ENCODE data around the gene GRAMD2B.

Gene GRAMD2B

GRCh38 chr5:126460459-126460858, 37.2 kb downstream of the GRAMD2B start:
- no peak for TF ChIP-seq EZH2phosphoT487 (IDR thresholded peaks at IDR 0.05; ENCODE audit: borderline replicate concordance)
- no peak for TF ChIP-seq CTCF (conservative IDR thresholded peaks at IDR 0.05; ENCODE audit: low read length)
- no peaks in the 10 kb centered on the region for H3K9me2 ChIP-seq (replicated peaks; ENCODE audit: low read depth, low read length)
- no peaks in the 10 kb centered on the region for H3K27me3 ChIP-seq (ENCODE audit: insufficient read depth, low read length, poor library complexity, severe bottlenecking)
- no peak overlapping the region for H3K4me2 ChIP-seq (ENCODE audit: low read depth, low read length, poor library complexity, severe bottlenecking)
- H4K20me1 ChIP-seq (ENCODE audit: insufficient read depth, low read length, poor library complexity, severe bottlenecking): no peaks in the 10 kb centered on the region
- no peaks in the 10 kb centered on the region for H3F3A ChIP-seq (ENCODE audit: low read depth)
- no peaks in the 10 kb centered on the region for H3K36me3 ChIP-seq (ENCODE audit: insufficient read depth, low read length)
- no peak overlapping the region for H2AFZ ChIP-seq (ENCODE audit: low read length)
- no peak overlapping the region for H3K9ac ChIP-seq (ENCODE audit: low read depth, low read length, poor library complexity, severe bottlenecking)
- H3K79me2 ChIP-seq (ENCODE audit: insufficient read depth, low read length): no peaks in the 10 kb centered on the region
- no peak overlapping the region for H3K4me3 ChIP-seq (ENCODE audit: low read length, poor library complexity, severe bottlenecking)
- H3K9me3 ChIP-seq (ENCODE audit: insufficient read depth, low read depth, low read length): no peaks in the 10 kb centered on the region
- H3K4me1 ChIP-seq (ENCODE audit: insufficient read depth, low read length, poor library complexity, severe bottlenecking): no peaks in the 10 kb centered on the region

GRCh38 chr5:126460977-126461376, 37.8 kb downstream of the GRAMD2B start:
- H2AFZ ChIP-seq (ENCODE audit: low read length): no peak overlapping the region
- H3K4me2 ChIP-seq (ENCODE audit: low read depth, low read length, poor library complexity, severe bottlenecking): no peak overlapping the region
- no peaks in the 10 kb centered on the region for H3K27me3 ChIP-seq (ENCODE audit: insufficient read depth, low read length, poor library complexity, severe bottlenecking)
- H3K9me3 ChIP-seq (ENCODE audit: insufficient read depth, low read depth, low read length): no peaks in the 10 kb centered on the region
- TF ChIP-seq CTCF (conservative IDR thresholded peaks at IDR 0.05; ENCODE audit: low read length): no peak
- no peaks in the 10 kb centered on the region for H4K20me1 ChIP-seq (ENCODE audit: insufficient read depth, low read length, poor library complexity, severe bottlenecking)
- H3K4me3 ChIP-seq (ENCODE audit: low read length, poor library complexity, severe bottlenecking): no peak overlapping the region
- H3K9me2 ChIP-seq (replicated peaks; ENCODE audit: low read depth, low read length): no peaks in the 10 kb centered on the region
- H3K4me1 ChIP-seq (ENCODE audit: insufficient read depth, low read length, poor library complexity, severe bottlenecking): no peaks in the 10 kb centered on the region
- H3F3A ChIP-seq (ENCODE audit: low read depth): no peaks in the 10 kb centered on the region
- H3K9ac ChIP-seq (ENCODE audit: low read depth, low read length, poor library complexity, severe bottlenecking): no peak overlapping the region
- H3K79me2 ChIP-seq (ENCODE audit: insufficient read depth, low read length): no peaks in the 10 kb centered on the region
- no peaks in the 10 kb centered on the region for H3K36me3 ChIP-seq (ENCODE audit: insufficient read depth, low read length)

GRCh38 chr5:126461838-126462237, 38.6 kb downstream of the GRAMD2B start:
- Histone ChIP-seq H3K27me3 (ENCODE audit: insufficient read depth, low read length, poor library complexity, severe bottlenecking) (no peaks in the 10 kb centered on the region), H3K9me2 (replicated peaks; ENCODE audit: low read depth, low read length) (no peaks in the 10 kb centered on the region), H3K36me3 (ENCODE audit: insufficient read depth, low read length) (no peaks in the 10 kb centered on the region), H3K4me1 (ENCODE audit: insufficient read depth, low read length, poor library complexity, severe bottlenecking) (no peaks in the 10 kb centered on the region), H2AFZ (ENCODE audit: low read length) (no peak overlapping the region), H3K4me2 (ENCODE audit: low read depth, low read length, poor library complexity, severe bottlenecking) (no peak overlapping the region), H3K4me3 (ENCODE audit: low read length, poor library complexity, severe bottlenecking) (no peak overlapping the region), H3K9ac (ENCODE audit: low read depth, low read length, poor library complexity, severe bottlenecking) (no peak overlapping the region), H3K79me2 (ENCODE audit: insufficient read depth, low read length) (no peaks in the 10 kb centered on the region), H3K9me3 (ENCODE audit: insufficient read depth, low read depth, low read length) (no peaks in the 10 kb centered on the region), H3F3A (ENCODE audit: low read depth) (no peaks in the 10 kb centered on the region), H4K20me1 (ENCODE audit: insufficient read depth, low read length, poor library complexity, severe bottlenecking) (no peaks in the 10 kb centered on the region)
- TF ChIP-seq EZH2phosphoT487 (IDR thresholded peaks at IDR 0.05; ENCODE audit: borderline replicate concordance) (no peak), CTCF (conservative IDR thresholded peaks at IDR 0.05; ENCODE audit: low read length) (no peak)

All from Loucy (cell line).